Trophoblast cell (in vitro differentiated cells and primary cell): ENCODE measurements around the gene DDX17.

ENCODE experiments used
- DNase-seq, 2 donors: peaks; one replicate each; pipeline ENCODE4 v3.0.0-alpha.2; 2016
- H2AFZ ChIP-seq: 2 replicates; pipeline ENCODE4 v1.6.1; 2013; ENCODE audit warnings: low read length, moderate library complexity, mild to moderate bottlenecking; ENCODE audit not compliant: insufficient read depth, poor library complexity
- H2AK5ac ChIP-seq: 2 replicates; pipeline ENCODE4 v1.6.1; 2013; ENCODE audit warnings: mild to moderate bottlenecking, low read length
- H2BK120ac ChIP-seq: 2 replicates; pipeline ENCODE4 v1.6.1; 2013; ENCODE audit warnings: low read length, mild to moderate bottlenecking, moderate library complexity; ENCODE audit not compliant: insufficient read depth, poor library complexity
- H2BK12ac ChIP-seq: 2 replicates; pipeline ENCODE4 v1.6.1; 2013; ENCODE audit warnings: mild to moderate bottlenecking, low read length, moderate library complexity
- H2BK5ac ChIP-seq: 2 replicates; pipeline ENCODE4 v1.6.1; 2013; ENCODE audit warnings: low read length, low read depth, moderate library complexity, mild to moderate bottlenecking; ENCODE audit not compliant: poor library complexity
- H3K14ac ChIP-seq: 2 replicates; pipeline ENCODE4 v1.6.1; 2013; ENCODE audit warnings: mild to moderate bottlenecking, low read length
- H3K18ac ChIP-seq: 2 replicates; pipeline ENCODE4 v1.6.1; 2013; ENCODE audit warnings: mild to moderate bottlenecking, low read length
- H3K23ac ChIP-seq: 2 replicates; pipeline ENCODE4 v1.6.1; 2013; ENCODE audit warnings: low read length
- H3K27ac ChIP-seq: 2 replicates; pipeline ENCODE4 v1.5.1; 2013; ENCODE audit warnings: low read depth, mild to moderate bottlenecking, inconsistent platforms, low read length, moderate library complexity
- H3K27me3 ChIP-seq: 2 replicates; pipeline ENCODE4 v1.6.1; 2013; ENCODE audit warnings: inconsistent platforms, mild to moderate bottlenecking, low read length, moderate library complexity; ENCODE audit not compliant: insufficient read depth
- H3K36me3 ChIP-seq, 2 experiments: 1 replicate in 1 of 2; 2 replicates in 1 of 2; pipeline ENCODE4 v1.6.1; 2013; ENCODE audit warnings: low read length in 2 of 2, mild to moderate bottlenecking in 2 of 2, moderate library complexity in 1 of 2; ENCODE audit not compliant: insufficient read depth in 2 of 2, control insufficient read depth in 1 of 2
- H3K4ac ChIP-seq: 2 replicates; pipeline ENCODE4 v1.6.1; 2013; ENCODE audit warnings: low read depth, mild to moderate bottlenecking, low read length, moderate library complexity
- H3K4me1 ChIP-seq, 2 experiments: 1 replicate in 1 of 2; 2 replicates in 1 of 2; pipeline ENCODE4 v1.6.1; 2013; ENCODE audit warnings: low read length in 2 of 2, mild to moderate bottlenecking in 2 of 2, moderate library complexity in 1 of 2; ENCODE audit not compliant: insufficient read depth in 2 of 2, control insufficient read depth in 1 of 2
- H3K4me2 ChIP-seq: 2 replicates; pipeline ENCODE4 v1.6.1; 2013; ENCODE audit warnings: inconsistent platforms, mild to moderate bottlenecking, low read length, moderate library complexity
- H3K4me3 ChIP-seq: 2 replicates; pipeline ENCODE4 v1.5.1; 2013; ENCODE audit warnings: mild to moderate bottlenecking, low read depth, low read length, inconsistent platforms
- H3K79me1 ChIP-seq: one replicate; pipeline ENCODE4 v1.6.1; 2013; ENCODE audit warnings: low read length
- H3K79me2 ChIP-seq: 2 replicates; pipeline ENCODE4 v1.6.1; 2013; ENCODE audit warnings: low read length, mild to moderate bottlenecking; ENCODE audit not compliant: control insufficient read depth, insufficient read depth, poor library complexity
- H3K9ac ChIP-seq: 2 replicates; pipeline ENCODE4 v1.6.1; 2013; ENCODE audit warnings: mild to moderate bottlenecking, low read length
- H3K9me3 ChIP-seq: 2 replicates; pipeline ENCODE4 v1.6.1; 2013; ENCODE audit warnings: low read depth, mild to moderate bottlenecking, control low read depth, inconsistent platforms, low read length; ENCODE audit not compliant: insufficient read depth
- H4K12ac ChIP-seq: 2 replicates; pipeline ENCODE4 v1.6.1; 2013; ENCODE audit warnings: low read depth, mild to moderate bottlenecking, low read length, moderate library complexity
- H4K8ac ChIP-seq: 2 replicates; pipeline ENCODE4 v1.6.1; 2013; ENCODE audit warnings: low read depth, mild to moderate bottlenecking, low read length, moderate library complexity
- H4K91ac ChIP-seq: one replicate; pipeline ENCODE4 v1.6.1; 2013; ENCODE audit warnings: low read depth, mild to moderate bottlenecking, low read length, moderate library complexity
- WGBS: extraction: QIAGEN DNeasy Blood & Tissue Kit; methylation state at CpG from one replicate; pipeline ENCODE4 v1.1.7; 2013; ENCODE audit warnings: missing lambda C conversion rate; ENCODE audit not compliant: insufficient read length, insufficient coverage; ENCODE audit errors: extremely low coverage; 5-methylcytosine and 5-hydroxymethylcytosine counted together

The DDX17 gene

DNA sequence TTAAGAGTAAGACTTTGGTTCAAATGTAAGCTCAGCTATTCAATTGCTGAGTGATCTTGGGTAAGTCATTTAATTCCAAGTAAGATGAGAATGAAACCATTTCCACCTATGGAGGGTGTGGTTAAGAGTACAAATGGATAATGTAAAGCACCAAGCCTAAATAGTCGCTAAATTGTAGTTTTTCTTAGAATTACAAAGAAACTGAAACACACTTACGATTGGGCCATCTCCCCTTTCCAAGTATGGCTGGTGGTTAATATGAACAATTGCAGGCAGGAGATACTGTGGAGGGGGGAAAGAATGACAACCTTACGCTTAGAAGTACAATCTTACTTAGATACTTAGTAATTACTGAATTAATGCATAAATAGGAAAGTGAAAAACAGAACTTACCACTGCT is 8.2 kb downstream of the DDX17 start:
- H3K27ac ChIP-seq = no peak overlapping the region
- H3K23ac ChIP-seq = no peak overlapping the region
- no peaks in the 10 kb centered on the region for H3K9me3 ChIP-seq
- H3K4me3 ChIP-seq = no peak overlapping the region
- H4K91ac ChIP-seq = no peak overlapping the region
- no peak overlapping the region for H2BK12ac ChIP-seq
- no peaks in the 10 kb centered on the region for H3K79me1 ChIP-seq
- H3K9ac ChIP-seq = no peak overlapping the region
- H3K4ac ChIP-seq = no peak overlapping the region
- no CpG with 5 or more reads among the region's 3 CpGs for WGBS
- H3K4me1 ChIP-seq = no peaks in the 10 kb centered on the region
- H3K79me2 ChIP-seq = peaks cover 4% of the 10 kb centered on the region
- H3K14ac ChIP-seq = no peak overlapping the region
- H4K12ac ChIP-seq = no peak overlapping the region
- H4K8ac ChIP-seq = no peak overlapping the region
- no peak for DNase-seq
- H3K27me3 ChIP-seq = no peaks in the 10 kb centered on the region
- no peak overlapping the region for H2BK5ac ChIP-seq
- no peak overlapping the region for H2AK5ac ChIP-seq
- H3K18ac ChIP-seq = no peak overlapping the region
- H2AFZ ChIP-seq = no peak overlapping the region
- H3K36me3 ChIP-seq = peaks cover 43 to 69% of the 10 kb centered on the region in 2 experiments
- H2BK120ac ChIP-seq = no peak overlapping the region
- H3K4me2 ChIP-seq = no peak overlapping the region

DNA sequence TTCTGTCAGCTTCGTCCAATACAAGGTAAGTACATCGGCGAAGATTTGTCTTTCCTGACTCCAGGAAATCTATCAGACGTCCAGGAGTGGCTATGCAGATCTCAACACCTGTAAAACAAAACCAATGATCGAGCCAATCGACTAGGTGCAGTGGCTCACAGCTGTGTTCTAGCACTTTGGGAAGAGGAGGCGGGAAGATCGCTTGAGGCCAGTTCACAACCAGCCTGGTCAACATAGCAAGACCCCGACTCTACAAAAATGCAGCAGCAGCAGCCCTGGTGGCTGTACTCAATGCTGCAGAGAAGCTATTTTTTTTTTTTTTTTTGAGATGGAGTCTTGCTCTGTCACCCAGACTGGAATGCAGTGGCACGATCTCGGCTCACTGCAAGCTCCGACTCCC is 11.2 kb downstream of the DDX17 start:
- no peaks in the 10 kb centered on the region for H3K79me2 ChIP-seq
- no peak overlapping the region for H2BK12ac ChIP-seq
- H2BK120ac ChIP-seq = no peak overlapping the region
- H3K79me1 ChIP-seq = no peaks in the 10 kb centered on the region
- no peak overlapping the region for H3K4me3 ChIP-seq
- no CpG with 5 or more reads among the region's 12 CpGs for WGBS
- H2AFZ ChIP-seq = no peak overlapping the region
- no peaks in the 10 kb centered on the region for H3K4me1 ChIP-seq
- H4K91ac ChIP-seq = no peak overlapping the region
- no peaks in the 10 kb centered on the region for H3K27me3 ChIP-seq
- DNase-seq = no peak
- H3K4me2 ChIP-seq = no peak overlapping the region
- no peak overlapping the region for H4K8ac ChIP-seq
- H3K4ac ChIP-seq = no peak overlapping the region
- H3K18ac ChIP-seq = no peak overlapping the region
- H3K27ac ChIP-seq = no peak overlapping the region
- H2AK5ac ChIP-seq = no peak overlapping the region
- peaks cover 43 to 75% of the 10 kb centered on the region in 2 experiments for H3K36me3 ChIP-seq
- no peak overlapping the region for H4K12ac ChIP-seq
- no peak overlapping the region for H2BK5ac ChIP-seq
- no peaks in the 10 kb centered on the region for H3K9me3 ChIP-seq
- no peak overlapping the region for H3K9ac ChIP-seq
- no peak overlapping the region for H3K23ac ChIP-seq
- H3K14ac ChIP-seq = no peak overlapping the region

DNA sequence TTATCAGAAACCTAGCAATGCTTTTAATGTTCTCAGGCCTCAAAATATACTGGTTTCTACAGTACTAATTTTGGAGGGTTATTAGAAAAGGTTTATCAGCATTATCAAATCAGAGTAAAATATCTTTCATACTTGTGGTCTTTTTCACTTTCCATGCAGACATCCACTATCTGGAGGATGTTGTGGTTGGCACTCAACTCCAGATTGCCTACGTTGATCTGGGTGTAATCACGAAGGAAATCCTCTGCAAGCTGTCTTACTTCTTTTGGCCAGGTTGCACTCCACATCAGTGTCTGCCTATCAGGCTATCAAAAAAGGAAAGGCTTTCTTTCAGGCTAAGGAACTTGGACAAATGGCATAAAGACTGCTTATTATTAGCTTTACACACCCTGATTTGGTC is 11.6 kb downstream of the DDX17 start:
- no peaks in the 10 kb centered on the region for H3K4me1 ChIP-seq
- H3K36me3 ChIP-seq = peaks cover 43 to 76% of the 10 kb centered on the region in 2 experiments
- no peak overlapping the region for H4K8ac ChIP-seq
- no peak overlapping the region for H2AFZ ChIP-seq
- no peak overlapping the region for H4K91ac ChIP-seq
- WGBS = no CpG with 5 or more reads among the region's 2 CpGs
- no peak overlapping the region for H3K27ac ChIP-seq
- no peak overlapping the region for H3K4me2 ChIP-seq
- no peak overlapping the region for H3K4ac ChIP-seq
- no peak for DNase-seq
- no peaks in the 10 kb centered on the region for H3K9me3 ChIP-seq
- no peak overlapping the region for H3K14ac ChIP-seq
- no peaks in the 10 kb centered on the region for H3K79me2 ChIP-seq
- H3K4me3 ChIP-seq = no peak overlapping the region
- no peak overlapping the region for H2BK12ac ChIP-seq
- no peak overlapping the region for H3K18ac ChIP-seq
- H4K12ac ChIP-seq = no peak overlapping the region
- H3K23ac ChIP-seq = no peak overlapping the region
- no peak overlapping the region for H3K9ac ChIP-seq
- no peaks in the 10 kb centered on the region for H3K27me3 ChIP-seq
- no peak overlapping the region for H2BK5ac ChIP-seq
- no peaks in the 10 kb centered on the region for H3K79me1 ChIP-seq
- H2AK5ac ChIP-seq = no peak overlapping the region
- no peak overlapping the region for H2BK120ac ChIP-seq

DNA sequence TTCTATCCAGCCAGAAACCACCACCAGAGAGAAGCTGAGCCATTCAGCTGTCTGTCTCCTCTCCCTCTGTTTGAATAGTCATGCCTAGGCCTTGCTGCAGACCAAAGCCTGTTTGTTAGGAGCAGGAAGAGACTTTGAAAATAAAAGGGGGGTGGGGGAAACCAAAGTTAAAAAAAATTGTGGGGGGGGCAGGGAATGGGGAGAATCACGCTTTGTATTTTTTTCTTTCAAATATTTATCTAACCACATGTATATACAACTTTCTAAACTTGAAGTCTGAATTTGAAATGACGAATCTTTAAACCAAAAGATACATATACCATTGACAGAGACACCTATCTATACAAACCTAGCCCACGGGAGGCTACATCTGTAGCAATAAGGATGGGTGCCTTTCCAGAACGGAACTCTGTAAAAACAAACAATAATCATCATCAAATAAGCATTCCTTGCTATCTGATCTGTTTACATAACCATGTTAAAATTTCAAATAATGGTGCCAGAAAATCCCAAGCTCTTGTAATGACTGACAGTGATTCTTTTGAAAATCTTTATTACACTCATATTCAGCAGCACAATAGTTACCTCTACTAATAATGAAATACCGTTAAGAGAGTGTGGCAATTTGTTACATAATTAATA is 14.3 kb downstream of the DDX17 start:
- Histone ChIP-seq H3K79me1 (no peaks in the 10 kb centered on the region), H3K18ac (no peak overlapping the region), H4K91ac (no peak overlapping the region), H3K4ac (no peak overlapping the region), H4K8ac (no peak overlapping the region), H3K27ac (no peak overlapping the region), H4K12ac (no peak overlapping the region), H3K23ac (no peak overlapping the region), H3K36me3 (peaks cover 42 to 69% of the 10 kb centered on the region in 2 experiments), H3K79me2 (no peaks in the 10 kb centered on the region), H3K14ac (no peak overlapping the region), H2AFZ (no peak overlapping the region), H2BK5ac (no peak overlapping the region), H3K4me3 (no peak overlapping the region), H3K27me3 (no peaks in the 10 kb centered on the region), H3K4me1 (no peaks in the 10 kb centered on the region), H2AK5ac (no peak overlapping the region), H3K4me2 (no peak overlapping the region), H2BK120ac (no peak overlapping the region), H3K9me3 (no peaks in the 10 kb centered on the region), H3K9ac (no peak overlapping the region), H2BK12ac (no peak overlapping the region)
- no peak for DNase-seq
- no CpG with 5 or more reads among the region's 5 CpGs for WGBS
